Hepatocyte (in vitro differentiated cells): ENCODE results near the gene PTPRO. TPM values are rescaled to one million over a fixed set of nuclear protein-coding genes. Genes with fewer than 3 reads are reported as not detected.

ENCODE experiments used
- DNase-seq: peaks from one replicate; pipeline ENCODE4 v3.0.0-alpha.2; 2016; ENCODE audit warnings: low spot score
- H2AFZ ChIP-seq: fragments of 200-600 bp; sonication (generic); 2 replicates; pipeline ENCODE4 v1.6.0; 2016; ENCODE audit warnings: antibody characterized with exemption, mild to moderate bottlenecking
- H3K27ac ChIP-seq: fragments of 200-600 bp; sonication (generic); 2 replicates; pipeline ENCODE4 v1.5.1; 2016; ENCODE audit warnings: mild to moderate bottlenecking
- H3K27me3 ChIP-seq: fragments of 200-600 bp; sonication (generic); 2 replicates; pipeline ENCODE4 v1.6.1; 2016
- H3K36me3 ChIP-seq: fragments of 200-600 bp; sonication (generic); replicated peaks from 2 replicates; pipeline ENCODE4 v1.5.1; 2016; ENCODE audit warnings: low read depth; ENCODE audit not compliant: insufficient read depth
- H3K4me1 ChIP-seq: fragments of 200-600 bp; sonication (generic); 2 replicates; pipeline ENCODE4 v1.5.1; 2016; ENCODE audit warnings: mild to moderate bottlenecking, moderate library complexity; ENCODE audit not compliant: insufficient read depth
- H3K4me2 ChIP-seq: fragments of 200-600 bp; sonication (generic); 2 replicates; pipeline ENCODE4 v1.6.0; 2016
- H3K4me3 ChIP-seq: fragments of 200-600 bp; sonication (generic); 2 replicates; pipeline ENCODE4 v1.5.1; 2016; ENCODE audit warnings: mild to moderate bottlenecking
- H3K79me2 ChIP-seq: fragments of 200-600 bp; sonication (generic); 2 replicates; pipeline ENCODE4 v1.6.0; 2017; ENCODE audit warnings: mild to moderate bottlenecking
- H3K9me2 ChIP-seq: fragments of 200-600 bp; sonication (generic); replicated peaks from 2 replicates; pipeline ENCODE4 v1.6.0; 2017; ENCODE audit warnings: mild to moderate bottlenecking; ENCODE audit not compliant: insufficient read depth
- H3K9me3 ChIP-seq: fragments of 200-600 bp; sonication (generic); 2 replicates; pipeline ENCODE4 v1.5.1; 2016; ENCODE audit warnings: low read depth, mild to moderate bottlenecking
- H4K20me1 ChIP-seq: fragments of 200-600 bp; sonication (generic); 2 replicates; pipeline ENCODE4 v1.6.0; 2016; ENCODE audit warnings: mild to moderate bottlenecking; ENCODE audit not compliant: insufficient read depth, poor library complexity, severe bottlenecking
- EZH2 ChIP-seq: fragments of 200-600 bp; sonication (generic); IDR thresholded peaks from 2 replicates; pipeline ENCODE4 v1.6.1; 2016; ENCODE audit warnings: antibody characterized with exemption, mild to moderate bottlenecking, borderline replicate concordance
- EZH2phosphoT487 ChIP-seq: fragments of 200-600 bp; sonication (generic); IDR thresholded peaks from one replicate; pipeline ENCODE4 v1.6.1; 2018; ENCODE audit warnings: antibody characterized with exemption, mild to moderate bottlenecking, low read depth, moderate library complexity; ENCODE audit not compliant: unreplicated experiment, severe bottlenecking
- WGBS: methylation state at CpG from one replicate; pipeline ENCODE4 v1.1.6; 2016; ENCODE audit warnings: low lambda C conversion rate; ENCODE audit errors: missing lambda C conversion rate; 5-methylcytosine and 5-hydroxymethylcytosine counted together
- polyA plus RNA-seq: library from polyadenylated mRNA; unstranded; fragments of >200 nt; fragmentation: Nextera tagmentation; extraction: Ambion mirVana; gene quantifications from 2 replicates; pipeline ENCODE4 v1.2.1, GENCODE V29; 2016
- total RNA-seq: library from RNA; depleted of rRNA; stranded (reverse); fragments of >200 nt; gene quantifications from 2 replicates; pipeline ENCODE4 v1.2.3, GENCODE V29; 2014
- TF ChIP-seq, protein P1 (sequence below): fragments of 200-600 bp; sonication (generic); IDR thresholded peaks from 2 replicates; pipeline ENCODE4 v1.5.1; 2016; ENCODE audit warnings: antibody characterized with exemption, mild to moderate bottlenecking; ENCODE audit not compliant: poor library complexity

Gene PTPRO
- total and polyA plus RNA-seq, 2 experiments from 2014 or later: 0.60 to 0.65 TPM

GRCh38 chr12:15336768-15337553 lies 14.7 kb downstream of the PTPRO start:
- Histone ChIP-seq H3K36me3 (no peaks in the 10 kb centered on the region), H3K4me1 (no peaks in the 10 kb centered on the region), H3K27me3 (peaks cover 5% of the 10 kb centered on the region), H3K9me3 (no peaks in the 10 kb centered on the region), H3K4me2 (no peak overlapping the region), H3K27ac (no peak overlapping the region), H3K9me2 (no peaks in the 10 kb centered on the region), H4K20me1 (no peaks in the 10 kb centered on the region), H2AFZ (no peak overlapping the region), H3K79me2 (no peaks in the 10 kb centered on the region), H3K4me3 (no peak overlapping the region)
- DNase-seq: no peak
- WGBS: 69% methylated on average over 9 of the region's 9 CpGs
- TF ChIP-seq EZH2 (no peak), EZH2phosphoT487 (no peak)
- TF ChIP-seq, protein P1, sequence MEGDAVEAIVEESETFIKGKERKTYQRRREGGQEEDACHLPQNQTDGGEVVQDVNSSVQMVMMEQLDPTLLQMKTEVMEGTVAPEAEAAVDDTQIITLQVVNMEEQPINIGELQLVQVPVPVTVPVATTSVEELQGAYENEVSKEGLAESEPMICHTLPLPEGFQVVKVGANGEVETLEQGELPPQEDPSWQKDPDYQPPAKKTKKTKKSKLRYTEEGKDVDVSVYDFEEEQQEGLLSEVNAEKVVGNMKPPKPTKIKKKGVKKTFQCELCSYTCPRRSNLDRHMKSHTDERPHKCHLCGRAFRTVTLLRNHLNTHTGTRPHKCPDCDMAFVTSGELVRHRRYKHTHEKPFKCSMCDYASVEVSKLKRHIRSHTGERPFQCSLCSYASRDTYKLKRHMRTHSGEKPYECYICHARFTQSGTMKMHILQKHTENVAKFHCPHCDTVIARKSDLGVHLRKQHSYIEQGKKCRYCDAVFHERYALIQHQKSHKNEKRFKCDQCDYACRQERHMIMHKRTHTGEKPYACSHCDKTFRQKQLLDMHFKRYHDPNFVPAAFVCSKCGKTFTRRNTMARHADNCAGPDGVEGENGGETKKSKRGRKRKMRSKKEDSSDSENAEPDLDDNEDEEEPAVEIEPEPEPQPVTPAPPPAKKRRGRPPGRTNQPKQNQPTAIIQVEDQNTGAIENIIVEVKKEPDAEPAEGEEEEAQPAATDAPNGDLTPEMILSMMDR: no peak

DNA sequence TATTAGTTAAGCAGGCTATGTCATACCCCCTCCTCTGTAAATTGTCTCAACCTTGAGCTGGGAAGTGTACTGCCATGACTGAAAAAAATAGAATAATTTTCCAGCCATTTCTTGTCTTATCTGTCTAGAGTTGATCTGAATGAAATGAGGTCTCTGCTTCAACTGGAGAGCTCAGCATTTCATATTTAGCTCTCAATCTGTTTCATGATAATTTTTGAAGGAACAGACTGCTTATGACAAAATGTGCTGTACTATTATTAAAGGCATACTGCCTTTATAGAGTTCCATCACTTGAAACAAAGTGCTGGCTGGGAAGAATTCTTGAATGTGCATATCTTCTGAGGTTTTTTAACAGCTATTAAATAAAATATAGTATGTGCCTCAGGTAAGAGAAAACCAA lies 19.1 kb downstream of the PTPRO start:
- Histone ChIP-seq H2AFZ (no peak overlapping the region), H3K27ac (no peak overlapping the region)

GRCh38 chr12:15344561-15344960 lies 22.3 kb downstream of the PTPRO start:
- Histone ChIP-seq H3K79me2 (no peaks in the 10 kb centered on the region), H4K20me1 (no peaks in the 10 kb centered on the region), H3K4me1 (no peaks in the 10 kb centered on the region), H3K9me3 (no peaks in the 10 kb centered on the region), H3K36me3 (no peaks in the 10 kb centered on the region), H3K27me3 (peaks cover 4% of the 10 kb centered on the region), H3K4me2 (no peak overlapping the region), H3K27ac (no peak overlapping the region), H3K4me3 (no peak overlapping the region), H2AFZ (no peak overlapping the region), H3K9me2 (no peaks in the 10 kb centered on the region)
- TF ChIP-seq, protein P1: no peak
- TF ChIP-seq EZH2phosphoT487 (no peak), EZH2 (no peak)
- WGBS: 88% methylated on average over 4 of the region's 4 CpGs
- DNase-seq: no peak

More for the DNA sequence above, 19.1 kb downstream of the PTPRO start:
- Histone ChIP-seq H3K4me2 (no peak overlapping the region), H4K20me1 (no peaks in the 10 kb centered on the region), H3K4me1 (no peaks in the 10 kb centered on the region), H3K79me2 (no peaks in the 10 kb centered on the region), H3K4me3 (no peak overlapping the region), H3K9me2 (no peaks in the 10 kb centered on the region), H3K36me3 (no peaks in the 10 kb centered on the region), H3K27me3 (peaks cover 7% of the 10 kb centered on the region), H3K9me3 (no peaks in the 10 kb centered on the region)
- no peak for TF ChIP-seq EZH2phosphoT487
- DNase-seq: no peak

GRCh38 chr12:15346488-15346887 lies 24.2 kb downstream of the PTPRO start:
- 64% methylated on average over 3 of the region's 3 CpGs for WGBS

More at GRCh38 chr12:15346488-15346887, 24.2 kb downstream of the PTPRO start:
- H3K27me3 ChIP-seq: peaks cover 4% of the 10 kb centered on the region
- H3K79me2 ChIP-seq: no peaks in the 10 kb centered on the region
- no peaks in the 10 kb centered on the region for H3K36me3 ChIP-seq
- no peaks in the 10 kb centered on the region for H3K9me2 ChIP-seq
- TF ChIP-seq, protein P1: no peak
- TF ChIP-seq EZH2phosphoT487 (no peak), EZH2 (no peak)
- no peak for DNase-seq
- no peaks in the 10 kb centered on the region for H3K4me1 ChIP-seq
- no peak overlapping the region for H2AFZ ChIP-seq
- H3K4me2 ChIP-seq: no peak overlapping the region
- no peak overlapping the region for H3K4me3 ChIP-seq
- H4K20me1 ChIP-seq: no peaks in the 10 kb centered on the region
- H3K9me3 ChIP-seq: no peaks in the 10 kb centered on the region
- no peak overlapping the region for H3K27ac ChIP-seq
